GM23338 (cell line): ENCODE measurements around the gene NLGN4X. TPM values are rescaled to one million over a fixed set of nuclear protein-coding genes. Genes with fewer than 3 reads are reported as not detected.

ENCODE experiments used
- ATAC-seq: fragments of 200-7000 bp; cut with Tn5 transposase; 3 replicates; pipeline ENCODE4 v1.9.1; 2020
- DNase-seq: peaks from one replicate; pipeline ENCODE4 v3.0.0-alpha.2; 2015; ENCODE audit warnings: low spot score
- H2AFZ ChIP-seq: fragments of 200-600 bp; sonication (generic); 2 replicates; pipeline ENCODE4 v1.8.0; 2016; ENCODE audit warnings: antibody characterized with exemption, mild to moderate bottlenecking, moderate library complexity
- H3F3A ChIP-seq: fragments of 200-600 bp; sonication (generic); replicated peaks from 2 replicates; pipeline ENCODE4 v1.8.0; 2017; ENCODE audit warnings: antibody characterized with exemption, mixed run types, low read depth
- H3K27ac ChIP-seq: fragments of 200-600 bp; sonication (generic); 2 replicates; pipeline ENCODE4 v1.6.1; 2016; ENCODE audit warnings: low read depth
- H3K27me3 ChIP-seq: fragments of 200-600 bp; sonication (generic); 2 replicates; pipeline ENCODE4 v1.8.0; 2016; ENCODE audit warnings: mild to moderate bottlenecking, mixed run types, moderate library complexity; ENCODE audit not compliant: insufficient read depth
- H3K36me3 ChIP-seq: fragments of 200-600 bp; sonication (generic); 2 replicates; pipeline ENCODE4 v1.8.0; 2016; ENCODE audit warnings: mild to moderate bottlenecking; ENCODE audit not compliant: insufficient read depth
- H3K4me1 ChIP-seq: fragments of 200-600 bp; sonication (generic); 2 replicates; pipeline ENCODE4 v1.8.0; 2016; ENCODE audit warnings: mild to moderate bottlenecking, moderate library complexity; ENCODE audit not compliant: insufficient read depth
- H3K4me2 ChIP-seq: fragments of 200-600 bp; sonication (generic); 2 replicates; pipeline ENCODE4 v1.7.1; 2017; ENCODE audit warnings: mixed run types
- H3K4me3 ChIP-seq: fragments of 200-600 bp; sonication (generic); 2 replicates; pipeline ENCODE4 v1.6.1; 2016; ENCODE audit warnings: mixed run types
- H3K79me2 ChIP-seq: fragments of 200-600 bp; sonication (generic); replicated peaks from 2 replicates; pipeline ENCODE4 v1.8.0; 2017; ENCODE audit warnings: mild to moderate bottlenecking; ENCODE audit not compliant: insufficient read depth
- H3K9me2 ChIP-seq: fragments of 200-600 bp; sonication (generic); 2 replicates; pipeline ENCODE4 v1.8.0; 2017; ENCODE audit not compliant: insufficient read depth
- H4K20me1 ChIP-seq: fragments of 200-600 bp; sonication (generic); replicated peaks from 2 replicates; pipeline ENCODE4 v1.8.0; 2017; ENCODE audit warnings: mild to moderate bottlenecking; ENCODE audit not compliant: insufficient read depth
- H3K27ac Mint-ChIP-seq: 2 replicates; pipeline ENCODE4 v1.8.0; 2020; ENCODE audit warnings: inconsistent platforms, mild to moderate bottlenecking, moderate library complexity, mixed read lengths
- H3K27me3 Mint-ChIP-seq: 3 replicates; pipeline ENCODE4 v1.8.0; 2022; ENCODE audit warnings: low read depth, mild to moderate bottlenecking, moderate library complexity, mixed read lengths, inconsistent platforms; ENCODE audit not compliant: insufficient read depth, poor library complexity
- H3K36me3 Mint-ChIP-seq: 3 replicates; pipeline ENCODE4 v1.8.0; 2021; ENCODE audit warnings: low read depth, mild to moderate bottlenecking, inconsistent platforms, moderate library complexity, mixed read lengths
- H3K4me1 Mint-ChIP-seq: 3 replicates; pipeline ENCODE4 v1.8.0; 2020; ENCODE audit warnings: mild to moderate bottlenecking, inconsistent platforms, mixed read lengths
- H3K4me3 Mint-ChIP-seq: 3 replicates; pipeline ENCODE4 v1.8.0; 2021; ENCODE audit warnings: moderate library complexity, mild to moderate bottlenecking, inconsistent platforms, mixed read lengths
- H3K9me3 Mint-ChIP-seq: 3 replicates; pipeline ENCODE4 v1.8.0; 2020; ENCODE audit warnings: moderate library complexity, mild to moderate bottlenecking, inconsistent platforms, mixed read lengths
- JUNB ChIP-seq: IDR thresholded peaks from one replicate; pipeline ENCODE4 v1.6.1; 2016; ENCODE audit warnings: antibody characterized with exemption; ENCODE audit not compliant: unreplicated experiment
- POLR2AphosphoS5 ChIP-seq: IDR thresholded peaks from 2 replicates; pipeline ENCODE4 v1.6.1; 2016; ENCODE audit warnings: antibody characterized with exemption, low read depth
- STAT1 ChIP-seq: IDR thresholded peaks from one replicate; pipeline ENCODE4 v1.6.1; 2016; ENCODE audit warnings: antibody characterized with exemption; ENCODE audit not compliant: unreplicated experiment
- ZNF114 ChIP-seq: fragments of 250-450 bp; sonication (Bioruptor Pico); IDR thresholded peaks from 2 replicates; pipeline ENCODE4 v1.5.0; 2020; ENCODE audit warnings: mild to moderate bottlenecking, moderate library complexity
- ZNF462 ChIP-seq: fragments of 250-450 bp; sonication (Bioruptor Pico); IDR thresholded peaks from 2 replicates; pipeline ENCODE4 v1.5.0; 2020; ENCODE audit warnings: mild to moderate bottlenecking, moderate library complexity
- polyA plus RNA-seq: library from polyadenylated mRNA; unstranded; fragments of >200 nt; fragmentation: Nextera tagmentation; extraction: Ambion mirVana; gene quantifications from 2 replicates; pipeline ENCODE4 v1.2.1, GENCODE V29; 2016
- total RNA-seq: library from RNA; depleted of rRNA; stranded (reverse); fragments of >200 nt; shearing (Covaris generic); gene quantifications from 2 replicates; pipeline ENCODE4 v1.2.3, GENCODE V29; 2014
- TF ChIP-seq, protein P1 (sequence below): IDR thresholded peaks from 2 replicates; pipeline ENCODE4 v1.6.1; 2016; ENCODE audit warnings: antibody characterized with exemption
- TF ChIP-seq, protein P2 (sequence below): IDR thresholded peaks from one replicate; pipeline ENCODE4 v1.6.1; 2018; ENCODE audit warnings: antibody characterized with exemption; ENCODE audit not compliant: unreplicated experiment
- TF ChIP-seq, protein P3 (sequence below), 2 experiments: fragments of 200-600 bp in 1 of 2; sonication (generic) in 1 of 2; conservative IDR thresholded peaks; 2 replicates each; pipeline versions ENCODE4 v1.5.1 to v1.6.1; 2016 to 2017; ENCODE audit warnings: antibody characterized with exemption in 2 of 2, low read depth in 2 of 2, mild to moderate bottlenecking in 2 of 2, moderate library complexity in 1 of 2

The NLGN4X gene
- total and polyA plus RNA-seq, 2 experiments from 2014 or later = 36.0 to 86.5 TPM

DNA sequence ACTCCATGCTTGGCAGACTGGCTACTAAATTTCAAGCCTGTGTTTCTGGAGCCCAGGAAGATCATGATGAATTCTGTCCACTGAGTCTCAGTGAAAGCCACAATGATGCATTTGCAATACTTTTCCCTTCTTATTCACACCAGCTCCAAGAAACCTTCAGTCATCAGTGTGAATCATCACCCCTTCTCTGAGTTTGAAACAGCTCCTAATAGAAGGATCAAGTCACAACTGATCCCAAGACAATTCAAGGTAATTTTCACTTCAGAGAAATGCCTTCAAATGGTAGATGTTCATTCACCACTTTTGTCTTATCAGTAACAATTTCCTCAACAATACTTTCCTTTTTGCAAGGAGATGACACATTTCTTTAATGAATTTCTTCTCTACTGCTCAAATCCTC is 257.4 kb downstream of the NLGN4X start (continued):
- TF ChIP-seq, protein P1, sequence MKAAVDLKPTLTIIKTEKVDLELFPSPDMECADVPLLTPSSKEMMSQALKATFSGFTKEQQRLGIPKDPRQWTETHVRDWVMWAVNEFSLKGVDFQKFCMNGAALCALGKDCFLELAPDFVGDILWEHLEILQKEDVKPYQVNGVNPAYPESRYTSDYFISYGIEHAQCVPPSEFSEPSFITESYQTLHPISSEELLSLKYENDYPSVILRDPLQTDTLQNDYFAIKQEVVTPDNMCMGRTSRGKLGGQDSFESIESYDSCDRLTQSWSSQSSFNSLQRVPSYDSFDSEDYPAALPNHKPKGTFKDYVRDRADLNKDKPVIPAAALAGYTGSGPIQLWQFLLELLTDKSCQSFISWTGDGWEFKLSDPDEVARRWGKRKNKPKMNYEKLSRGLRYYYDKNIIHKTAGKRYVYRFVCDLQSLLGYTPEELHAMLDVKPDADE = no peak
- no peak for TF ChIP-seq POLR2AphosphoS5
- no peak for TF ChIP-seq ZNF114 (CRISPR knock-in tag)

DNA sequence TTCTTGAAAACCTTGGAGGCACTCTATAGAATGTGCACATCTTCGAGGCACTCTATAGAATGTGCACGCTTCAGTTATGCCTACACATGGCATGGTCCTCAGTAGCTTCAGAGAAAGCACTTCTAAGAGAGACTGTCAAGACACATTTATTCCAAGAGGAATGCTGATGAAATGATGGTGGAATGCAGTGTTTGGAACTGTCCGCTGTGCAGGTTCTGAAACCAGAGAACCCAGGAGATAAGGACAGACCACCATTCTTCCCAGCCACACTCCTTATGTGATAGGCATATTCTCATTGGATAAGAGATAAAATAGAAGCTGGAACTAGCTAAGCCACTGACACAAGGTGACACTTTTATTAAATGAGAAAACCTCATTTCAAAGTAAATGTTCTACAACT is 263.3 kb downstream of the NLGN4X start:
- H4K20me1 ChIP-seq = no peaks in the 10 kb centered on the region
- H2AFZ ChIP-seq = no peak overlapping the region
- H3K27ac ChIP-seq = no peak overlapping the region
- no peaks in the 10 kb centered on the region; the same call in 1 of the 2 replicates for H3K4me1 ChIP-seq
- peaks cover 6% of the 10 kb centered on the region; the same call in 1 of the 3 replicates for H3K4me1 Mint-ChIP-seq
- DNase-seq (peak; percentile 10), ATAC-seq (no peak)
- H3K27ac Mint-ChIP-seq = no peak overlapping the region
- no peak overlapping the region for H3K4me2 ChIP-seq
- TF ChIP-seq ZNF462 (CRISPR knock-in tag) (no peak), STAT1 (no peak), JUNB (no peak)
- TF ChIP-seq, protein P2, sequence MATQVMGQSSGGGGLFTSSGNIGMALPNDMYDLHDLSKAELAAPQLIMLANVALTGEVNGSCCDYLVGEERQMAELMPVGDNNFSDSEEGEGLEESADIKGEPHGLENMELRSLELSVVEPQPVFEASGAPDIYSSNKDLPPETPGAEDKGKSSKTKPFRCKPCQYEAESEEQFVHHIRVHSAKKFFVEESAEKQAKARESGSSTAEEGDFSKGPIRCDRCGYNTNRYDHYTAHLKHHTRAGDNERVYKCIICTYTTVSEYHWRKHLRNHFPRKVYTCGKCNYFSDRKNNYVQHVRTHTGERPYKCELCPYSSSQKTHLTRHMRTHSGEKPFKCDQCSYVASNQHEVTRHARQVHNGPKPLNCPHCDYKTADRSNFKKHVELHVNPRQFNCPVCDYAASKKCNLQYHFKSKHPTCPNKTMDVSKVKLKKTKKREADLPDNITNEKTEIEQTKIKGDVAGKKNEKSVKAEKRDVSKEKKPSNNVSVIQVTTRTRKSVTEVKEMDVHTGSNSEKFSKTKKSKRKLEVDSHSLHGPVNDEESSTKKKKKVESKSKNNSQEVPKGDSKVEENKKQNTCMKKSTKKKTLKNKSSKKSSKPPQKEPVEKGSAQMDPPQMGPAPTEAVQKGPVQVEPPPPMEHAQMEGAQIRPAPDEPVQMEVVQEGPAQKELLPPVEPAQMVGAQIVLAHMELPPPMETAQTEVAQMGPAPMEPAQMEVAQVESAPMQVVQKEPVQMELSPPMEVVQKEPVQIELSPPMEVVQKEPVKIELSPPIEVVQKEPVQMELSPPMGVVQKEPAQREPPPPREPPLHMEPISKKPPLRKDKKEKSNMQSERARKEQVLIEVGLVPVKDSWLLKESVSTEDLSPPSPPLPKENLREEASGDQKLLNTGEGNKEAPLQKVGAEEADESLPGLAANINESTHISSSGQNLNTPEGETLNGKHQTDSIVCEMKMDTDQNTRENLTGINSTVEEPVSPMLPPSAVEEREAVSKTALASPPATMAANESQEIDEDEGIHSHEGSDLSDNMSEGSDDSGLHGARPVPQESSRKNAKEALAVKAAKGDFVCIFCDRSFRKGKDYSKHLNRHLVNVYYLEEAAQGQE = peak; percentile 67
- TF ChIP-seq, protein P3, sequence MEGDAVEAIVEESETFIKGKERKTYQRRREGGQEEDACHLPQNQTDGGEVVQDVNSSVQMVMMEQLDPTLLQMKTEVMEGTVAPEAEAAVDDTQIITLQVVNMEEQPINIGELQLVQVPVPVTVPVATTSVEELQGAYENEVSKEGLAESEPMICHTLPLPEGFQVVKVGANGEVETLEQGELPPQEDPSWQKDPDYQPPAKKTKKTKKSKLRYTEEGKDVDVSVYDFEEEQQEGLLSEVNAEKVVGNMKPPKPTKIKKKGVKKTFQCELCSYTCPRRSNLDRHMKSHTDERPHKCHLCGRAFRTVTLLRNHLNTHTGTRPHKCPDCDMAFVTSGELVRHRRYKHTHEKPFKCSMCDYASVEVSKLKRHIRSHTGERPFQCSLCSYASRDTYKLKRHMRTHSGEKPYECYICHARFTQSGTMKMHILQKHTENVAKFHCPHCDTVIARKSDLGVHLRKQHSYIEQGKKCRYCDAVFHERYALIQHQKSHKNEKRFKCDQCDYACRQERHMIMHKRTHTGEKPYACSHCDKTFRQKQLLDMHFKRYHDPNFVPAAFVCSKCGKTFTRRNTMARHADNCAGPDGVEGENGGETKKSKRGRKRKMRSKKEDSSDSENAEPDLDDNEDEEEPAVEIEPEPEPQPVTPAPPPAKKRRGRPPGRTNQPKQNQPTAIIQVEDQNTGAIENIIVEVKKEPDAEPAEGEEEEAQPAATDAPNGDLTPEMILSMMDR (conservative IDR thresholded peaks at IDR 0.05; ENCODE audit: low read depth in 2 of 2) = no peak
- no peaks in the 10 kb centered on the region; the same call in 2 of the 3 replicates for H3K9me3 Mint-ChIP-seq
- no peaks in the 10 kb centered on the region for H3K36me3 ChIP-seq
- H3K79me2 ChIP-seq = peaks cover 22% of the 10 kb centered on the region
- no peak overlapping the region for H3K4me3 ChIP-seq
- no peaks in the 10 kb centered on the region for H3K27me3 ChIP-seq
- no peaks in the 10 kb centered on the region for H3K27me3 Mint-ChIP-seq
- no peaks in the 10 kb centered on the region for H3F3A ChIP-seq
- no peak overlapping the region for H3K4me3 Mint-ChIP-seq
- no peaks in the 10 kb centered on the region for H3K36me3 Mint-ChIP-seq
- H3K9me2 ChIP-seq = no peaks in the 10 kb centered on the region
